OCI-LY7 (cell line): ENCODE results near the gene IMPA2. TPM values are rescaled to one million over a fixed set of nuclear protein-coding genes. Genes with fewer than 3 reads are reported as not detected.

Experiments used
- BruUV-seq: library from RNA; stranded (reverse); fragments of 400-500 nt; replicated peaks from 2 replicates; lab custom pipeline; 2021; lab: Mats Ljungman, UMichigan
- CTCF ChIA-PET: fragments of 300-600 bp; sonication (Branson Sonifier 250); formaldehyde crosslinking; loops from one replicate; lab custom pipeline; 2022; ENCODE audit warnings: antibody characterized with exemption; ENCODE audit not compliant: unreplicated experiment; lab: Charles Lee
- POLR2A ChIA-PET: fragments of 300-600 bp; sonication (Branson Sonifier 250); formaldehyde crosslinking; loops from one replicate; lab custom pipeline; 2022; ENCODE audit warnings: antibody characterized with exemption; lab: Charles Lee
- DNase-seq: peaks from one replicate; pipeline ENCODE4 v3.0.0-alpha.2; 2015; ENCODE audit warnings: low spot score
- H2AFZ ChIP-seq: fragments of 200-600 bp; sonication (generic), shearing (Covaris generic); 2 replicates; pipeline ENCODE4 v1.6.1; 2014; ENCODE audit warnings: mild to moderate bottlenecking, antibody characterized with exemption, low read length, moderate library complexity
- H3K27ac ChIP-seq: fragments of 200-600 bp; sonication (generic); 2 replicates; pipeline ENCODE4 v1.5.1; 2014; ENCODE audit warnings: mixed run types, low read depth, mild to moderate bottlenecking, moderate library complexity, low read length, inconsistent platforms; ENCODE audit not compliant: poor library complexity, severe bottlenecking
- H3K36me3 ChIP-seq: fragments of 200-600 bp; sonication (generic); 2 replicates; pipeline ENCODE4 v1.6.1; 2014; ENCODE audit warnings: mild to moderate bottlenecking, antibody characterized with exemption, low read length, moderate library complexity, mixed read lengths; ENCODE audit not compliant: insufficient read depth
- H3K4me1 ChIP-seq: fragments of 200-600 bp; sonication (generic); 2 replicates; pipeline ENCODE4 v1.5.1; 2014; ENCODE audit warnings: mild to moderate bottlenecking, low read length; ENCODE audit not compliant: insufficient read depth, poor library complexity, severe bottlenecking
- H3K4me2 ChIP-seq: fragments of 200-600 bp; sonication (generic); 2 replicates; pipeline ENCODE4 v1.6.1; 2014; ENCODE audit warnings: mild to moderate bottlenecking, low read length
- H3K4me3 ChIP-seq: fragments of 200-600 bp; sonication (generic); 2 replicates; pipeline ENCODE4 v1.5.1; 2014; ENCODE audit warnings: mild to moderate bottlenecking, low read depth, low read length; ENCODE audit not compliant: poor library complexity, severe bottlenecking
- H3K79me2 ChIP-seq: fragments of 200-600 bp; sonication (generic); 2 replicates; pipeline ENCODE4 v1.6.1; 2016; ENCODE audit warnings: low read depth, mild to moderate bottlenecking, low read length, moderate library complexity, mixed read lengths; ENCODE audit not compliant: insufficient read depth
- H3K9me2 ChIP-seq: fragments of 200-600 bp; sonication (generic); 2 replicates; pipeline ENCODE4 v1.6.1; 2016; ENCODE audit warnings: mild to moderate bottlenecking, low read length, mixed read lengths; ENCODE audit not compliant: insufficient read depth
- H3K9me3 ChIP-seq: fragments of 200-600 bp; sonication (generic); 2 replicates; pipeline ENCODE4 v1.6.1; 2014; ENCODE audit warnings: mild to moderate bottlenecking, mixed run types, low read length, mixed read lengths
- H4K20me1 ChIP-seq: fragments of 200-600 bp; sonication (generic); 2 replicates; pipeline ENCODE4 v1.6.1; 2014; ENCODE audit warnings: mild to moderate bottlenecking, antibody characterized with exemption, low read length, moderate library complexity, mixed read lengths; ENCODE audit not compliant: insufficient read depth
- EZH2phosphoT487 ChIP-seq: fragments of 200-600 bp; sonication (generic); IDR thresholded peaks from 2 replicates; pipeline ENCODE4 v1.6.1; 2018; ENCODE audit warnings: low read depth, borderline replicate concordance, mild to moderate bottlenecking, mixed run types, antibody characterized with exemption, low read length, moderate library complexity, mixed read lengths
- intact Hi-C: fragments of 100-400 bp; cut with micrococcal nuclease; formaldehyde crosslinking; loops from one replicate; pipeline ENCODE4 v1.10.0; 2022; ENCODE audit not compliant: unreplicated experiment
- total RNA-seq, 2 experiments: library from RNA; depleted of rRNA in 1 of 2; stranded (reverse); fragments of >200 nt in 1 of 2; shearing (Covaris generic) in 1 of 2; gene quantifications; 2 replicates each; pipeline ENCODE4 v1.2.3, GENCODE V29; 2014 to 2022
- TF ChIP-seq, protein P1 (sequence below): fragments of 200-600 bp; sonication (generic); conservative IDR thresholded peaks from 2 replicates; pipeline ENCODE4 v1.5.1; 2014; ENCODE audit warnings: mild to moderate bottlenecking, antibody characterized with exemption, low read length, moderate library complexity, mixed read lengths

Gene IMPA2
- total RNA-seq, 2 experiments from 2014 or later: 51.9 to 59.0 TPM

DNA sequence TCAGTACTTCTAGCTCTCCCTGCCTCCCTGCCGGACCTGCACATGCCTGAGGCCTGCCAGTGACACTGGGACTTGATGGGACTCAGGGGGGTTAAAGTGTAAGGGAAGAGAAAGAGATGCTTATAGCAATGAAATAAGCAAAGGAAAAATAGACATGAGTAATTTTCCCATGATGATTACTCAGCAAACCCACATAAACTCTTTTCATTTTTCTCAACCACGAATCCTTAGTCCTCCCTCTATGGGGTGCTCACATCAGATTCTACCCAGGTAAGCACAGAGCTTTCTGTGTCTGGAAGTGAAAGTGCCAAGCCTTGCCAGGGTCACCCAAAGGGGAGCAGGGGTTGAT, 67.5 kb downstream of the IMPA2 start:
- H3K4me1 ChIP-seq: peaks cover 53% of the 10 kb centered on the region
- H3K36me3 ChIP-seq: no peaks in the 10 kb centered on the region
- peak overlapping the region; percentile 53; the same call in 1 of the 2 replicates for H2AFZ ChIP-seq
- peak overlapping the region; percentile 82 for H3K27ac ChIP-seq
- no TSS peak for BruUV-seq
- H3K9me2 ChIP-seq: no peaks in the 10 kb centered on the region
- TF ChIP-seq, protein P1, sequence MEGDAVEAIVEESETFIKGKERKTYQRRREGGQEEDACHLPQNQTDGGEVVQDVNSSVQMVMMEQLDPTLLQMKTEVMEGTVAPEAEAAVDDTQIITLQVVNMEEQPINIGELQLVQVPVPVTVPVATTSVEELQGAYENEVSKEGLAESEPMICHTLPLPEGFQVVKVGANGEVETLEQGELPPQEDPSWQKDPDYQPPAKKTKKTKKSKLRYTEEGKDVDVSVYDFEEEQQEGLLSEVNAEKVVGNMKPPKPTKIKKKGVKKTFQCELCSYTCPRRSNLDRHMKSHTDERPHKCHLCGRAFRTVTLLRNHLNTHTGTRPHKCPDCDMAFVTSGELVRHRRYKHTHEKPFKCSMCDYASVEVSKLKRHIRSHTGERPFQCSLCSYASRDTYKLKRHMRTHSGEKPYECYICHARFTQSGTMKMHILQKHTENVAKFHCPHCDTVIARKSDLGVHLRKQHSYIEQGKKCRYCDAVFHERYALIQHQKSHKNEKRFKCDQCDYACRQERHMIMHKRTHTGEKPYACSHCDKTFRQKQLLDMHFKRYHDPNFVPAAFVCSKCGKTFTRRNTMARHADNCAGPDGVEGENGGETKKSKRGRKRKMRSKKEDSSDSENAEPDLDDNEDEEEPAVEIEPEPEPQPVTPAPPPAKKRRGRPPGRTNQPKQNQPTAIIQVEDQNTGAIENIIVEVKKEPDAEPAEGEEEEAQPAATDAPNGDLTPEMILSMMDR: no peak
- TF ChIP-seq EZH2phosphoT487: no peak
- no peak overlapping the region for H3K4me3 ChIP-seq
- no peaks in the 10 kb centered on the region for H3K9me3 ChIP-seq
- ChIA-PET CTCF (interaction anchor here (0.7 to 0.9 kb wide), 2 partner anchors 16 kb away, joined by 3 read pairs; no protein-coding TSS in a partner anchor), POLR2A (interaction anchor here (1.0 to 1.5 kb wide), 3 partner anchors 10 to 199 kb away, joined by 3 to 6 read pairs (median 3); no protein-coding TSS in a partner anchor)
- no peaks in the 10 kb centered on the region for H4K20me1 ChIP-seq
- intact Hi-C loops: no loop called here
- no peaks in the 10 kb centered on the region for H3K79me2 ChIP-seq
- peak overlapping the region; percentile 71; the same call in 1 of the 2 replicates for H3K4me2 ChIP-seq
- no peak for DNase-seq

DNA sequence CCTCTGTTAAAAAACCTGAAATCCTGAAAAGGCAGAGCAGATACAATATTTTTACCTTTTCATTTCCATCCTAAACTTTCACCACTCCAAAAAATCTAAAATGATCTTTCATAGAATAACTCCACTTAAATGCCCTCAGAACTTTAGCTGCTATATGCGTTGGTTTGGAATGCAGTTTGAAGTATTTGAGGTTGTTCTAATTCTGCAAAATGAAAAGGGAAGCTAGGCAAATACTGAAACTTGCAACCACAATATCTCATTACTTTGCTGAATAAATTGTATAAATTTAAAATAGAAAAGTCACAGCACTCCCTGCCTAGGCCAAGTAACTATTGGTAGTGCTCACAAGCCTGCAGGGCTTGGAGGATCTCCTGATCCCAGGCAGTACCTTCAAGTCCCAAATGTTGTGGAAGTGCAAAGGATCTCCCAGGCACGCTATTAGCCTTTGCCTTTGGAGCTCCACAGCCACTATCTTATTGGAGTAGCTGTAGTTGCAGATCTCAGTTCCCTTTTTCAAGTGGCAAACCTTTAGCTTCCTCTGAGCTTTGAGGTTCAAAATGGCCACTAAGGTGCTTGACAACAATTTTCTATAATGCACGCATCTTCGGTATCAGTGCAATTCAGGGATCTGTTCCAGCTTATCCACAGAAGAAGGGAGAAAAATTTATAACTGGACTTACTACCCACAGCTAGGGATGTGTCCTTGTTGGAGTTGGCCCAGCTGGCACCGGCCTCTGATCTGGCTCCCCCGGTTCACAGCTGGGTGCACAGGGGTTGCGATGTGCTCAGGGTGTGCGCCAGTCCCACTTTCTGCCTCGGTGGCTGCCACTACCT, 68.9 kb downstream of the IMPA2 start:
- ChIA-PET CTCF (interaction anchor here (0.6 to 1.1 kb wide), 4 partner anchors 10 to 222 kb away, joined by 3 to 5 read pairs (median 4); no protein-coding TSS in a partner anchor), POLR2A (interaction anchor here (0.5 to 2.9 kb wide), 6 partner anchors 10 to 1656 kb away, joined by 3 to 12 read pairs (median 5); no protein-coding TSS in a partner anchor)
- DNase-seq: peak; percentile 79
- H3K4me3 ChIP-seq: peak overlapping the region; percentile 47
- H3K4me1 ChIP-seq: peaks cover 60% of the 10 kb centered on the region
- H3K79me2 ChIP-seq: no peaks in the 10 kb centered on the region
- peak overlapping the region; percentile 71 for H3K4me2 ChIP-seq
- peak overlapping the region; percentile 82 for H3K27ac ChIP-seq
- H3K9me3 ChIP-seq: peaks cover 5% of the 10 kb centered on the region; the same call in 1 of the 2 replicates
- no peaks in the 10 kb centered on the region for H4K20me1 ChIP-seq
- no peaks in the 10 kb centered on the region for H3K36me3 ChIP-seq
- no TSS peak for BruUV-seq
- intact Hi-C loops: loop anchor here (5.0 to 10.0 kb wide), 3 partner anchors 185 to 327 kb away; partner anchors contain the start of genes AFG3L2 and CHMP1B
- peak overlapping the region; percentile 92 for H2AFZ ChIP-seq
- TF ChIP-seq, protein P1: no peak
- TF ChIP-seq EZH2phosphoT487: no peak
- no peaks in the 10 kb centered on the region for H3K9me2 ChIP-seq
